Colon (tissue), 2 donors: ENCODE data around the gene NCBP1.

Experiments
- FAIRE-seq: peaks from 2 replicates; lab custom pipeline; 2012; peaks lifted over from hg19 to GRCh38; lab: Jason Lieb, UNC
- donor health status: control.
- donor health status: control.

NCBP1 gene

GRCh38 chr9:97717866-97718265 is 84.2 kb downstream of the NCBP1 start:
- no peak for FAIRE-seq

GRCh38 chr9:97721396-97721795 is 87.8 kb downstream of the NCBP1 start:
- no peak for FAIRE-seq

DNA sequence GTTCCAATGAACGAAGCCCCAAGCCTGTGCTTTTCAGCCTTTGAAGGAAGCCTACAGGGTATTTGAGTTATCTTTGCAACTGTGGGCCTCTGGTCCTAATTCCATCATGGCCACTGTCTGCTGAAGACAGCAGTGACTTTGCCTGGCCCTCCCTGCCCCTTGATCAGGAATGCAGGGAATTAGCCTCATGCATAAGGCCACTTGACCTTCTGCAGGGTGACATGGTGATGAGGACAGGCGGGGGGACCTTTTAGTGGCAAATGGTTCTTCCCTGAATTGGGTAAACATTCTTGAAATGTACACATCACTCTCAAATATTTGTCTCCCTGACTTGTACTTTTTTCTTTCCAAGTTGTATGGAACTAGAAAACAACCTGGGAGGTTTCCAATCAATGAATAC is 88.7 kb downstream of the NCBP1 start:
- FAIRE-seq = no peak
